HG03175 (cell line): ENCODE data around the gene TEX264.
"Not testable (repeated sequence)": the region's sequence is repeated elsewhere in the genome, so short reads cannot be mapped to it uniquely, and the experiment has no call there.

Experiments used
- ATAC-seq: cut with Tn5 transposase; IDR thresholded peaks from one replicate; pipeline ENCODE4 v1.9.1; 2021; ENCODE audit warnings: mild to moderate bottlenecking, moderate library complexity; ENCODE audit not compliant: unreplicated experiment

Gene TEX264

DNA sequence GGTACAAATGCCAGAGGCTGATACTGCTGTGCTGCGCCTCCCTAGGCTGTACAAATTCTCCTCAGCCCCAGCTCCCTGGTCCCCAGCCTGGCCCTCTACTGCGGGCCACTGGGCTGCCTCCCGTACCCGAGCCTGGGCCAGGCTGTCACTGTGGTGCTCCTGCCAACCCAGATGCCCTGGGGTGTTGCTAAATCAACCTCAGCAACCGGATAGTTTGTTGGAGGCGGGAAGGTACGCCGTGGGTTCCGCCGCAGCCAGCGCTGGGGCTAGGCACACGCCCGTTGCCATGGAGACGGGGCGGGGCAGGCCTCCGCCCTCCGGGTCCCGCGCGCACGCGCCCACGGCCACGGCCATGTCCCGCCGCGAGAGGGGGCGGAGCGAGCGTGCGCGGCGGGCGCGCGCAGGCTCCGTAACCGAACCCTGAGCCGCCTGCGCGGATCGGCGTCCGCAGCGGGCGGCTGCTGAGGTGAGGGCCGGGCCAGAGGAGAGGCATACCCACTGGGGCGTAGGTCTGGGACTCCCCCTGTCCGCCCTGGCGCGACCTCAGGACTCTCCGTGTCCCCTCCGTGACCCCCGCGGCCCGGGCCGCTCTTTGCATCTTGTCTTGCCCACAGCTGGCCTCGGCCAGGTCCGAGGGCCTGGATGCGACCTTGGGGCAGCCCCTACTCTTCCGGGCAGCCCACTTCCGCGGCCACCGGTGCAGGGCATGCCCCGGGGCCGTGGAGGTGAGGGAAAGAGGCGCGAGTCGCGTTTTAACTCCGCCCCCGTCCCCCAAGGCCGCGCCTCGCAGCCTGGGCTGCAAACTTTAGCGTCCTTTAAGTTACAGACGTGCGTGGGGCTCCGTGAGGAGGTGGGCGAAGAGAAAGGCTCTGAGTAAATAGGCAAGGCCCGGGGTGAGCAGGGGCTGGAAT, at the start of gene TEX264:
Gene TEX264, plus strand, starts transcription at position 430 of the 911 bp plus-strand sequence. CDS start 3,053 bp downstream, outside the sequence.
- ATAC-seq = peak; percentile 68

- ATAC-seq = no peak
Observed at GRCh38 chr3:51622413-51622812, 48.6 kb upstream of the TEX264 start.

- ATAC-seq = no peak
Observed at GRCh38 chr3:51622868-51623267, 48.2 kb upstream of the TEX264 start.

GRCh38 chr3:51630513-51630912, 40.5 kb upstream of the TEX264 start:
- ATAC-seq = no peak

DNA sequence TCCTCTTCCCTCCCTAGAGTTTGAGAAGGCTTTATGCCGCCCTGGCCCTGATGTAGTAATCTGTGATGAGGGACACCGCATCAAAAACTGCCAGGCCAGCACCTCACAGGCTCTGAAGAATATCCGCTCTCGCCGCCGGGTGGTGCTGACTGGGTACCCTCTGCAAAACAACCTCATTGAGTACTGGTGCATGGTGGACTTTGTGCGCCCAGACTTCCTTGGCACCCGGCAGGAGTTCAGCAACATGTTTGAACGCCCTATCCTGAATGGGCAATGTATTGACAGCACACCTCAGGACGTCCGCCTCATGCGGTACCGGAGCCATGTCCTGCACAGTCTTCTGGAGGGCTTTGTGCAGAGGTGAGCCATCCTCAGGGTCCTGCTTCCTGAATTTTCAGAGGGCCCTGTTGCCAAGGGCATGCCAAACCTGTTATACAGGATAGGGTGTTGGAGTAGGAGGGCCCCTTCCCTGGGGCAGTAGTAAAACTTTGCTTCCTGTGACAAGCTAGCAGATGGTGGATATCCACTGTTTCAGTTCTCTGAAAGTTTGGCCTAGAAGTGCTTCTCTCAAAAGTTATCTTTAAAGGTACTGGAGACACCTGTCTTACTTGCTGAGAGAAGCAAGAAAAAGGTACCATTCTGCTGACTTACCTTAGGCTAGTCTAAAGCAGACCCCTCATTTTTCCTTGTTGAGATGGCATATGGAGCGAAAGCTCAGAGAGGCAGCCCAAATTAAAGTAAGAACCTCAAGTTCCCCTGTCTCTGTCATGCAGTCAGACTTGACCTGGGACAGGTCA, 33.7 kb upstream of the TEX264 start:
- ATAC-seq = no peak

- ATAC-seq = peak; percentile 89
Observed at GRCh38 chr3:51637941-51638471, 33.0 kb upstream of the TEX264 start.

DNA sequence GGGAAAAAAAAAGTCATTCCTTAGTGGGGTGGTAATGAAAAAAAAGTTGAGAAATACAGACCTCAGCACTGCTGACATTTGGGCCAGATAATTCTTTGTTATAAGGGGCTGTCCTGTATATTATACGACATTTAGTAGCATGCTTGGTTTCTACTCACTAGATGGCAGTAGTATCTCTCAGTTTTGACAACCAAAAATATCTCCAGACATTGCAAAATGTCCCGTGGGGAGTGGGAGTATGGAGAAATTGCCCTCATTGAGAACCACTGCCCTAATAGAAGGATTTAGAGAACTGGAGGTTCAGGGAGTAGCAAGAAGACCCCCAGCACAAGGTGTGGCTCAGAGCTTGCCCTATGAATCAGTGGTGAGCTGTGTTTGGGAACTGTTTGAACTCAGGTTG, 28.6 kb upstream of the TEX264 start:
- no peak for ATAC-seq

- no peak for ATAC-seq
Observed at GRCh38 chr3:51646091-51646490, 25.0 kb upstream of the TEX264 start.

- not testable (repeated sequence) for ATAC-seq
Observed at GRCh38 chr3:51652103-51652502, 18.9 kb upstream of the TEX264 start.

GRCh38 chr3:51653409-51653808, 17.6 kb upstream of the TEX264 start:
- not testable (repeated sequence) for ATAC-seq

DNA sequence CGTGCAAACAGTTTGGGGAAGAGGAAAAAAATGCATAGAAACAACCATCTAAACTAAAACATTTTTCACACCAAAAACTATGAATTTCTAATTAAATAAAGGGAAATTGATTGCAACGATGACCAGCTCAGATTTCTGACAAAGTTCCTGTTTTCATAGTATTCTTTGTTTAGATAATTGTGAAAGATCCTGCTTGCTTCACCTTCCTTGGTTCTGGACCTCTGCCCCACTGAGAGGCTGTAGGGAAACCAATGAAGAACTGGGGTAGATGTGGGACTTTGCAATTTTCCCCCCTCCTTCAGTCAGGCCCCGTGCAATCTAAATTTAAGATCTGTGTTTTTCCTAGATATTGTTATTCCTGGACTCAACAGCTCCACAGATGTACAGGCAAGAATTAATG, 13.8 kb upstream of the TEX264 start:
- ATAC-seq = no peak

GRCh38 chr3:51659942-51660341, 11.1 kb upstream of the TEX264 start:
- ATAC-seq = no peak

DNA sequence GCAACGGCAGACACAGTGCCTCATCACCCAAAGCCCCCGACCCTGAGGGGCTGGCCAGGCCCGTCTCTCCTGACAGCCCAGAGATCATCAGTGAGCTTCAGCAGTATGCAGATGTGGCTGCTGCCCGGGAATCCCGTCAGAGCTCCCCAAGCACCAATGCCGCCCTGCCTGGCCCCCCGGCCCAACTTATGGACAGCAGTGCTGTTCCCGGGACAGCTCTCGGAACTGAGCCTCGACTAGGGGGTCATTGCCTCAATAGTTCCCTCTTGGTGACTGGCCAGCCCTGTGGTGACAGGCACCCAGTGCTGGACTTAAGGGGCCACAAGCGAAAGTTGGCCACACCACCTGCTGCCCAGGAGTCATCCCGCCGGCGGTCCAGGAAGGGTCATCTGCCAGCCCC, 8.6 kb upstream of the TEX264 start:
- ATAC-seq = no peak

- no peak for ATAC-seq
Observed at GRCh38 chr3:51668756-51669155, 2.3 kb upstream of the TEX264 start.

DNA sequence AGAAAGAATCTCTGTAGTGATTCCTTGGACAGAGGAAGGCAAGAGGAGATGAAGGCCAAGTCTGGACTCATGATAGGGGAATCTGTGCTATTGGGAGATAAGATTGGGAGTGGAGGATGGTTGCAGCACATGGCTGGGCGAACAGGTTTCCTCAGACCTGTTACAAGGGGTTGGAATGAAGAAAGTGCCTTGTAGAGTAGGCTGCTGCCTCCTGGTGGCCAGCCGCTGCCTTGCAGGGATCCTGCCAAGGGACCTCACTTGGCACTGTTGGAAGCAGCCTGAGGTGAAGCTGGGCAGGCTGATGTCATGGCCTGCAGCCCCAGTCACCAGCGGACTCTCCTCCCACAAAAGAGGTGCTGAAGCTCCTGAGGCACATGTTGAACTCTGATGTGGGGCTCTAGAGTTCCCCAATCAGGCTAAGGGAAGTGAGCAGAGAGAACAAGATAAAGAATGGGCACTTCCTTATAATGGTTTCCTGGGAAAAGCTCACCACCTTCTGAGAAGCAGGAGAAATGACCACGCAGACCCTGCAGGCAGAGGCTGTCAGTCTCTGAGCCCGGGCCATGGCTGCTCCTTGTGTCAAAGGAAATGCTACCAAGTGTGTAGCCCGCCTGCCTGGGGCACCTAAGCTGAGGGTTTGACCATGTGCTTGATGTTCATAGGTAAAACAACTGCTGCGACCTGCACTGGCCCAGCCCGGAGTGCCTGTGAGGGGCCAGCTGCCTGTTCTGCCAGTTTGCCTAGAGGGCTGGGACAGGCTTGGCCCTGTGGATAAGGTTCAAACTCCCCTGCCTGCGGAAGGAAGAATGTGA, 1.6 kb upstream of the TEX264 start:
- no peak for ATAC-seq

GRCh38 chr3:51670053-51670822, 814 bp upstream of the TEX264 start:
- no peak for ATAC-seq

DNA sequence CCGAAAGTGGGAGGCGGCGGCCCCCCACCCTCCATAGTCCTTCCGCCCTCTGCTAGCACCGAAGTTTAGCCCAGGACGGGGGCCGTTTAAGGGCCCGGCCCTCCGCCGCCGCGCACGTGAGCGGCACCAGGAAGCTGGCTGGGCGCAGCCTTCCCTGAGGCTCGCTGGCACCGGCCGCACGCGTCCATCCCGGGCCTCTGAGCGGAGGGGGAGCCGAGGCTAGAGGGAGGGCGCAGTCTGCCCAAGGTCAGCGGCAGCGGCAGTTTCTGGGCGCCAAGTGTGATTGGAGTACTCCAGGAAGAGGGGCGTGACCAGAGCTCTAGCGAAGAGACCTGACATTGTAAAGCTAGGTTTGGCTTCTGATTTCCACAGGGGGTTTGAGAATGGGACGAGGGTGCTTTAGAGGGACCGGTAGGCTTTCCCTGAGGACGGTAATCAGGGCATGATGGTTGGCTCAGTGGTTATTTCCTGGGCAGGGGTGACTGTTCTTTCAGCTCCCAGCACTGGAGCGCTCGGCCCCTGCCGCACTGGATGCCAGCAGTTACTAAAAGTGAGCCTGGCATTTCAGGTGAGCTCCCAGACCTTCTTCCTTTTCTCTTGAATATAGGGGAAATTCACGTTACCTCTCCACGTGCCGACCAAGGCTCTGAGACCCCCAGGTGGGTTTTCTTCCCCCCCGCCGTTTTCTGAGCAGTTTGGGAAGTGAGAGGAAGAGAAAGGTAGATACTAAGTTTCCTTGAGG, 853 bp downstream of the TEX264 start:
- ATAC-seq = peak; percentile 45

- ATAC-seq = no peak
Observed at GRCh38 chr3:51673181-51673801, 2.2 kb downstream of the TEX264 start.
